OCI-LY3 (cell line): ENCODE measurements around the gene MICB.

Source experiments
- H2AFZ ChIP-seq: fragments of 200-600, 300-600 bp; shearing (Covaris generic); 2 replicates; pipeline ENCODE4 v1.6.0; 2014; ENCODE audit warnings: antibody characterized with exemption, low read depth, low read length
- H3K27ac ChIP-seq: fragments of 200-600, 300-600 bp; sonication (generic); 2 replicates; pipeline ENCODE4 v1.5.1; 2014; ENCODE audit warnings: mild to moderate bottlenecking, low read length, moderate library complexity, mixed read lengths
- H3K27me3 ChIP-seq: fragments of 200-600, 300-600 bp; sonication (generic); 2 replicates; pipeline ENCODE4 v1.6.1; 2014; ENCODE audit warnings: low read depth, low read length, mixed read lengths
- H3K36me3 ChIP-seq: fragments of 200-600, 300-600 bp; sonication (generic); replicated peaks from 2 replicates; pipeline ENCODE3; 2014; ENCODE audit warnings: low read depth, low read length, mixed read lengths
- H3K4me1 ChIP-seq: fragments of 300-600, 200-600 bp; sonication (generic); 2 replicates; pipeline ENCODE4 v1.6.1; 2014; ENCODE audit warnings: low read length, mixed read lengths
- H3K4me2 ChIP-seq: fragments of 200-600, 300-600 bp; sonication (generic); 2 replicates; pipeline ENCODE4 v1.6.1; 2014; ENCODE audit warnings: low read length, mixed read lengths
- H3K4me3 ChIP-seq: fragments of 300-600, 200-600 bp; sonication (generic); 2 replicates; pipeline ENCODE4 v1.5.1; 2014; ENCODE audit warnings: antibody characterized with exemption, mild to moderate bottlenecking, low read length, moderate library complexity
- H3K79me2 ChIP-seq: fragments of 300-600, 200-600 bp; shearing (Covaris generic); 2 replicates; pipeline ENCODE4 v1.6.1; 2014; ENCODE audit warnings: mild to moderate bottlenecking, low read length, mixed read lengths
- H3K9ac ChIP-seq: fragments of 300-600, 200-600 bp; shearing (Covaris generic); 2 replicates; pipeline ENCODE4 v1.6.0; 2014; ENCODE audit warnings: mild to moderate bottlenecking, low read length, moderate library complexity
- H3K9me3 ChIP-seq: fragments of 200-600, 300-600 bp; shearing (Covaris generic); 2 replicates; pipeline ENCODE4 v1.6.1; 2014; ENCODE audit warnings: low read length, mixed read lengths; ENCODE audit not compliant: insufficient read depth
- H4K20me1 ChIP-seq: fragments of 200-600, 300-600 bp; sonication (generic); 2 replicates; pipeline ENCODE4 v1.6.1; 2016; ENCODE audit warnings: low read length, mixed read lengths; ENCODE audit not compliant: insufficient read depth
- EZH2phosphoT487 ChIP-seq: fragments of 200-600 bp; shearing (Covaris generic); IDR thresholded peaks from 2 replicates; pipeline ENCODE4 v1.6.1; 2018; ENCODE audit warnings: antibody characterized with exemption, mixed run types, low read depth
- TF ChIP-seq, protein P1 (sequence below): fragments of 200-600, 300-600 bp; sonication (generic); IDR thresholded peaks from 2 replicates; pipeline ENCODE4 v1.5.1; 2014; ENCODE audit warnings: antibody characterized with exemption, low read length, low read depth

MICB gene

DNA sequence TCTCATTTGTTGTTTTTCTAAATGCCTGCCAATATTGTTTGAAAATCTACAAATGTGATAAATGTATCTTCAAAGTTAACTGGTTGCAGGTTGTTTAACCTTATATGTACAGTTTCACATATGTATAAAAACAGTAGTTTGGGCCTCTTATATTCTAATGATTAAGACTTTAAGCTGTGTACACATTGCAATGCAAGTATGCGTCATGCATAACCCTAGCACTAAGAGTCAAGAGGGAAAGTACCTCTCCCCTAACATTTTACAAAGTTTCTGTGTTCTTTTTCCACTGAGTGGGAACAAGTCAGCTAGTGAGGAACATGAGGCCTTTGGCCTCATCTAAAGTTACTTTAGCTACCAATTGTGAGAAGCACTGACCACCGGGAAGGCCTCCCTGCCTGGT lies 25.7 kb upstream of the MICB start:
- H3K27me3 ChIP-seq, result no peaks in the 10 kb centered on the region
- no peak overlapping the region for H3K9ac ChIP-seq
- no peak for TF ChIP-seq EZH2phosphoT487
- TF ChIP-seq, protein P1, sequence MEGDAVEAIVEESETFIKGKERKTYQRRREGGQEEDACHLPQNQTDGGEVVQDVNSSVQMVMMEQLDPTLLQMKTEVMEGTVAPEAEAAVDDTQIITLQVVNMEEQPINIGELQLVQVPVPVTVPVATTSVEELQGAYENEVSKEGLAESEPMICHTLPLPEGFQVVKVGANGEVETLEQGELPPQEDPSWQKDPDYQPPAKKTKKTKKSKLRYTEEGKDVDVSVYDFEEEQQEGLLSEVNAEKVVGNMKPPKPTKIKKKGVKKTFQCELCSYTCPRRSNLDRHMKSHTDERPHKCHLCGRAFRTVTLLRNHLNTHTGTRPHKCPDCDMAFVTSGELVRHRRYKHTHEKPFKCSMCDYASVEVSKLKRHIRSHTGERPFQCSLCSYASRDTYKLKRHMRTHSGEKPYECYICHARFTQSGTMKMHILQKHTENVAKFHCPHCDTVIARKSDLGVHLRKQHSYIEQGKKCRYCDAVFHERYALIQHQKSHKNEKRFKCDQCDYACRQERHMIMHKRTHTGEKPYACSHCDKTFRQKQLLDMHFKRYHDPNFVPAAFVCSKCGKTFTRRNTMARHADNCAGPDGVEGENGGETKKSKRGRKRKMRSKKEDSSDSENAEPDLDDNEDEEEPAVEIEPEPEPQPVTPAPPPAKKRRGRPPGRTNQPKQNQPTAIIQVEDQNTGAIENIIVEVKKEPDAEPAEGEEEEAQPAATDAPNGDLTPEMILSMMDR, result no peak
- no peak overlapping the region for H3K4me2 ChIP-seq
- H2AFZ ChIP-seq, result no peak overlapping the region
- no peak overlapping the region for H3K27ac ChIP-seq
- no peaks in the 10 kb centered on the region for H3K9me3 ChIP-seq
- no peaks in the 10 kb centered on the region for H3K36me3 ChIP-seq
- H3K4me1 ChIP-seq, result peaks cover 16% of the 10 kb centered on the region
- no peaks in the 10 kb centered on the region for H3K79me2 ChIP-seq
- no peaks in the 10 kb centered on the region for H4K20me1 ChIP-seq
- H3K4me3 ChIP-seq, result no peak overlapping the region

DNA sequence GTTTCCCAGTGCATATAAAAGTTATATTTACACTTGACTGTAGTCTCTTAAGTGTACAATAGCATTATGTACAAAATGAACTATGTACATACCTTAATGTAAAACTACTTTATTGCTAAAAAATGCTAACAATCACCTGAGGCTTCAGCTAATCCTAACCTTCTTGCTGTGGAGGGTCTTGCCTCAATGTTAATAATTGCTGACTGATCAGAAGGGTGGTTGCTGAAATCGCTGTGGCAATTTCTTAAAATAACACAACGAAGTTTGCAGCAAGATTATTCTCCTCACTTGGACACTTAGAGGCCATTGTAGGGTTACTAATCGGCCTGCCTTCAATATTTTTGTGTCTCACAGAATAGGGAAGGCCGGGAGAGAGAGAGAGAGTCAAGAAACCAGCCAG lies 24.7 kb upstream of the MICB start:
- H3K9me3 ChIP-seq, result no peaks in the 10 kb centered on the region
- H3K9ac ChIP-seq, result no peak overlapping the region
- H3K27ac ChIP-seq, result no peak overlapping the region
- H3K4me1 ChIP-seq, result peaks cover 16% of the 10 kb centered on the region
- H2AFZ ChIP-seq, result no peak overlapping the region
- no peaks in the 10 kb centered on the region for H3K79me2 ChIP-seq
- no peak overlapping the region for H3K4me3 ChIP-seq
- H4K20me1 ChIP-seq, result no peaks in the 10 kb centered on the region
- no peak overlapping the region for H3K4me2 ChIP-seq
- TF ChIP-seq EZH2phosphoT487, result no peak
- TF ChIP-seq, protein P1, result no peak
- H3K27me3 ChIP-seq, result no peaks in the 10 kb centered on the region
- no peaks in the 10 kb centered on the region for H3K36me3 ChIP-seq

DNA sequence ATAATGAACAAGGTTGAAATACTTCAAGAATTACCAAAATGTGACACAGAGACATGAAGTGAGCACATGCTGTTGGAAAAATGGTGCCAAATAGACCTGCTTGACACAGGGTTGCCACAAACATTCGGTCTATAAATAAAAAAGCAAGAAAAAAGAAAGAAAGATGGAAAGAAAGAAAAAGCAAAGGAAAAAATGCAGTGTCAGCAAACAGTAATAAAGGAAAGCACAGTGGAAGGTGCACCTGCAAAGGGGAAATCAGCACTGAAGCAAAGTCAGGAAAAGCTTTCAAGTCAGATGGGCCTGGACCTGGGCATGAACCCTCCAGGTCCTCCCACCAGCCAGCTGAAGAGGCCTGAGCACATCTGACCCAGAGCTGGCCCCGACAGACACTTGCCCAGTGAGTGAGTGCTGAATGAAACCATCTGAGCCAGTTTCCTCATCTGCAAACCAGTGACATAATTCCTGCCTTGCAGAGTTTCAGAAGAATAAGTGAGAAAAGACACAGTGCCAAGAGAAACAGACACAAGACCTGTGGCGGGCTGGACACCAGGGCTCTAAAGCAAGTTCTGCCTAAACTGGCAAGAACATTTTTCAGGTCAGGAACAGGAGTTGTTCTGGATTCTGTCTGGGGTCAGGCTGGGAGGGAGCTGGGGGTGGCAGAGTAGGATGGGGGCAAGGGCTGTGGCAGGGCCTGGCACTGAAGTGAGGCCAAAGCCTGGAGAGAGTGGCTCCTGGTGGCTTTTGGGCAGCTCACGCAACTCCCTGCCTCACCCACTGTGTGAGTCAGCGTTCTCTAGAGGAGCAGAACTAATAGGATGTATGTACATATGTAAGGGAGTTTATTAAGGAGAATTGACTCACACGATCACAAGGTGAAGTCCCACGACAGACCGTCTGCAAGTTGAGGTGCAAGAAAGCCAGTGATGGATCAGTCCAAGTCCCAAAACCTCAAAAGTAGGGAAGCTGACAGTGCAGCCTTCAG lies 23.9 kb upstream of the MICB start:
- Histone ChIP-seq H3K9ac (no peak overlapping the region), H3K4me1 (peaks cover 16% of the 10 kb centered on the region), H4K20me1 (no peaks in the 10 kb centered on the region), H3K9me3 (no peaks in the 10 kb centered on the region), H3K27ac (no peak overlapping the region), H2AFZ (no peak overlapping the region), H3K4me3 (no peak overlapping the region), H3K4me2 (no peak overlapping the region), H3K79me2 (no peaks in the 10 kb centered on the region), H3K36me3 (no peaks in the 10 kb centered on the region), H3K27me3 (no peaks in the 10 kb centered on the region)
- TF ChIP-seq EZH2phosphoT487, result no peak
- TF ChIP-seq, protein P1, result no peak

DNA sequence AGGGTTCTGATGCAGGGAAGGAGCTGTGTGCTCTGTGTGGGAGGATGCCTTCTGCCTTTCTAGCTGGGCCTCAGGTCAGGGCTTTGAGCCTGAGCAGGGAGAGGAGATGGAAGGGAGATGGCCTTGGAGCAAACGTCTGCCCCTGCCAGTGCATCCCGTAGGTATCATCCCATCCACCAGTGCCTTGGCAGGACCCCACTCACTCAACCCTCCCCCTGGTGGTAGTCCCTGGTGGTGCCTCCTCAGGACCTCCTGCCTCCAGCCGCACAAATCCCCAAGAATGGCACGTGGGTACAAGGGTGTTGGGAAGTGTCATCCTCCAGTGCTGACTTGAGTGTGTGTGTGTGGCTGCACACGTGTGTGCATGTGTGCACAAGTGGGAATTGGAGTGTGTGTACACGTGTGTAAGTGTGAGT lies 23.1 kb upstream of the MICB start:
- no peaks in the 10 kb centered on the region for H3K36me3 ChIP-seq
- no peak overlapping the region for H3K27ac ChIP-seq
- H3K9me3 ChIP-seq, result no peaks in the 10 kb centered on the region
- no peak overlapping the region for H3K4me2 ChIP-seq
- no peak overlapping the region for H3K4me3 ChIP-seq
- TF ChIP-seq, protein P1, result peak; percentile 8; the same call in 1 of the 2 replicates
- TF ChIP-seq EZH2phosphoT487, result no peak
- no peaks in the 10 kb centered on the region for H3K27me3 ChIP-seq
- no peak overlapping the region for H2AFZ ChIP-seq
- H3K9ac ChIP-seq, result no peak overlapping the region
- H4K20me1 ChIP-seq, result no peaks in the 10 kb centered on the region
- peaks cover 16% of the 10 kb centered on the region for H3K4me1 ChIP-seq
- H3K79me2 ChIP-seq, result no peaks in the 10 kb centered on the region
